Endodermal cell (in vitro differentiated cells): ENCODE data around the gene TGFBR3. TPM values are rescaled to one million over a fixed set of nuclear protein-coding genes. Genes with fewer than 3 reads are reported as not detected.

Source experiments
- DNase-seq: peaks from one replicate; pipeline ENCODE4 v3.0.0-alpha.2; 2017
- H3K27ac ChIP-seq: 2 replicates; pipeline ENCODE4 v1.5.1; 2013; ENCODE audit warnings: mild to moderate bottlenecking, low read depth, low read length, moderate library complexity
- H3K27me3 ChIP-seq: 2 replicates; pipeline ENCODE4 v1.6.1; 2013; ENCODE audit warnings: mild to moderate bottlenecking, low read length, moderate library complexity; ENCODE audit not compliant: insufficient read depth, control insufficient read depth, poor library complexity, severe bottlenecking
- H3K36me3 ChIP-seq: 2 replicates; pipeline ENCODE4 v1.7.0; 2013; ENCODE audit warnings: mild to moderate bottlenecking, low read length, moderate library complexity; ENCODE audit not compliant: control insufficient read depth, insufficient read depth
- H3K4me1 ChIP-seq: one replicate; pipeline ENCODE4 v1.7.0; 2013; ENCODE audit warnings: low read length; ENCODE audit not compliant: control insufficient read depth, insufficient read depth
- H3K4me3 ChIP-seq: 2 replicates; pipeline ENCODE4 v1.5.1; 2013; ENCODE audit warnings: mild to moderate bottlenecking, low read length, moderate library complexity
- H3K9ac ChIP-seq: 2 replicates; pipeline ENCODE4 v1.6.1; 2013; ENCODE audit warnings: mild to moderate bottlenecking, low read length, moderate library complexity; ENCODE audit not compliant: poor library complexity, severe bottlenecking; ENCODE audit errors: extremely low read depth
- H3K9me3 ChIP-seq: 2 replicates; pipeline ENCODE4 v1.6.1; 2013; ENCODE audit warnings: mild to moderate bottlenecking, low read length, moderate library complexity; ENCODE audit not compliant: control insufficient read depth
- H3K27ac Mint-ChIP-seq: 2 replicates; pipeline ENCODE4 v1.8.0; 2020; ENCODE audit warnings: mixed read lengths
- H3K27me3 Mint-ChIP-seq: 2 replicates; pipeline ENCODE4 v1.8.0; 2021; ENCODE audit warnings: mild to moderate bottlenecking, mixed read lengths; ENCODE audit not compliant: insufficient read depth
- H3K36me3 Mint-ChIP-seq: 2 replicates; pipeline ENCODE4 v1.8.0; 2020; ENCODE audit warnings: low read depth, mixed read lengths
- H3K4me1 Mint-ChIP-seq: 2 replicates; pipeline ENCODE4 v1.8.0; 2020; ENCODE audit warnings: mixed read lengths
- H3K4me3 Mint-ChIP-seq: 2 replicates; pipeline ENCODE4 v1.8.0; 2020; ENCODE audit warnings: mild to moderate bottlenecking, moderate library complexity, mixed read lengths
- H3K9me3 Mint-ChIP-seq: 2 replicates; pipeline ENCODE4 v1.8.0; 2020; ENCODE audit warnings: mild to moderate bottlenecking, mixed read lengths
- CTCF ChIP-seq: fragments of 200-600 bp; sonication (generic); conservative IDR thresholded peaks from 2 replicates; pipeline ENCODE4 v1.5.0; 2021; ENCODE audit warnings: antibody characterized with exemption, mild to moderate bottlenecking
- WGBS, 2 experiments: methylation state at CpG; one replicate each; pipeline versions ENCODE4 v1.1.5 to v1.1.7; 2013; ENCODE audit warnings: missing lambda C conversion rate in 2 of 2, mixed read lengths in 1 of 2; ENCODE audit not compliant: insufficient coverage in 1 of 2, insufficient read length in 1 of 2; 5-methylcytosine and 5-hydroxymethylcytosine counted together
- total RNA-seq, 2 donors: library from RNA; stranded (reverse); fragmentation: NEBNext Ultra II Directional in 1 of 2; extraction: Animal tissue kit (Norgen Biotek cat#: 25700) in 1 of 2; gene quantifications; 2 replicates in 1 of 2; 3 replicates in 1 of 2; pipeline ENCODE4 v1.2.1, GENCODE V29; 2021

The TGFBR3 gene
- total RNA-seq, 2 donors from 2014 or later, result 8.1 to 8.5 TPM

GRCh38 chr1:91851130-91852010, 34.6 kb downstream of the TGFBR3 start:
- DNase-seq, result no peak
- no peaks in the 10 kb centered on the region for H3K36me3 Mint-ChIP-seq
- peaks cover 10% of the 10 kb centered on the region for H3K4me1 Mint-ChIP-seq
- H3K4me3 Mint-ChIP-seq, result no peak overlapping the region
- Histone ChIP-seq H3K9me3 (no peaks in the 10 kb centered on the region), H3K27me3 (no peaks in the 10 kb centered on the region), H3K4me3 (no peak overlapping the region), H3K9ac (no peak overlapping the region), H3K4me1 (peaks cover under 1% of the 10 kb centered on the region), H3K27ac (no peak overlapping the region), H3K36me3 (no peaks in the 10 kb centered on the region)
- 90 to 95% methylated on average over 9 to 13 of the region's 13 CpGs for WGBS, 2 experiments
- no peak for TF ChIP-seq CTCF
- peaks cover 2% of the 10 kb centered on the region for H3K9me3 Mint-ChIP-seq
- no peak overlapping the region for H3K27ac Mint-ChIP-seq
- H3K27me3 Mint-ChIP-seq, result no peaks in the 10 kb centered on the region

- no peak overlapping the region for H3K4me3 Mint-ChIP-seq
- H3K36me3 ChIP-seq, result no peaks in the 10 kb centered on the region
- no peak overlapping the region for H3K27ac ChIP-seq
- no peaks in the 10 kb centered on the region for H3K27me3 ChIP-seq
- no peak overlapping the region for H3K9ac ChIP-seq
- no peak overlapping the region for H3K4me3 ChIP-seq
- no peak for DNase-seq
- WGBS, 2 experiments, result 96 to 100% methylated on average over 1 of the region's 1 CpG
- TF ChIP-seq CTCF, result no peak
- no peaks in the 10 kb centered on the region for H3K9me3 ChIP-seq
- peaks cover 2% of the 10 kb centered on the region for H3K9me3 Mint-ChIP-seq
- no peaks in the 10 kb centered on the region for H3K27me3 Mint-ChIP-seq
- H3K36me3 Mint-ChIP-seq, result no peaks in the 10 kb centered on the region
- no peak overlapping the region for H3K27ac Mint-ChIP-seq
- peaks cover 16% of the 10 kb centered on the region for H3K4me1 Mint-ChIP-seq
- H3K4me1 ChIP-seq, result peaks cover 6% of the 10 kb centered on the region
Measured at GRCh38 chr1:91850708-91851107, 35.2 kb downstream of the TGFBR3 start.

DNA sequence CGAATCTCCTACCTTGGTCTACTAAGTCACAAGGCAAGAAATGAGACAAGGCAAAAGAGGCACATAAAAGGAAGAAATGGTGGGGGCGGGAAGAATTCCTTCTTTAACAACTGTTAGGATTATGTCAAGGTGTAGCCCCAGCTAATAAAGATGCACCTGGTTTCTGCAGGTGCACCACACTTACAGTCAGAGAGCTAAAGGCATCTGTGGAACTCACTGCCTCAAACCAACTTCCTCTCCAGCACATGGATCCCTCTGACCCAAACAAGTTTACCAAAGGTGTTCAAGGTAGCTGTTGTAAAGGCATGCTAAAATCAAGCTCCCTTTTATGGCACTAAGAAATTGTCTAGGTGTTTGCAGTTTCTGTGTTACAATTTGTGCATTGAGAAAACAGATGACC, 38.1 kb downstream of the TGFBR3 start:
- H3K4me1 Mint-ChIP-seq, result peaks cover 28% of the 10 kb centered on the region
- no peaks in the 10 kb centered on the region for H3K9me3 Mint-ChIP-seq
- Histone ChIP-seq H3K27me3 (no peaks in the 10 kb centered on the region), H3K36me3 (no peaks in the 10 kb centered on the region), H3K9me3 (no peaks in the 10 kb centered on the region), H3K4me3 (no peak overlapping the region), H3K27ac (no peak overlapping the region), H3K9ac (no peak overlapping the region), H3K4me1 (peaks cover 6% of the 10 kb centered on the region)
- WGBS, 2 experiments, result 92% methylated on average over 2 of the region's 2 CpGs; no CpG with 5 or more reads in 1 of the 2 experiments
- no peaks in the 10 kb centered on the region for H3K36me3 Mint-ChIP-seq
- no peak for TF ChIP-seq CTCF
- no peaks in the 10 kb centered on the region for H3K27me3 Mint-ChIP-seq
- no peak overlapping the region for H3K4me3 Mint-ChIP-seq
- DNase-seq, result no peak
- H3K27ac Mint-ChIP-seq, result no peak overlapping the region
